Measurements from ENCODE around the gene SLC25A44. TPM values are rescaled to one million over a fixed set of nuclear protein-coding genes. Genes with fewer than 3 reads are reported as not detected.

SLC25A44 gene, protein sequence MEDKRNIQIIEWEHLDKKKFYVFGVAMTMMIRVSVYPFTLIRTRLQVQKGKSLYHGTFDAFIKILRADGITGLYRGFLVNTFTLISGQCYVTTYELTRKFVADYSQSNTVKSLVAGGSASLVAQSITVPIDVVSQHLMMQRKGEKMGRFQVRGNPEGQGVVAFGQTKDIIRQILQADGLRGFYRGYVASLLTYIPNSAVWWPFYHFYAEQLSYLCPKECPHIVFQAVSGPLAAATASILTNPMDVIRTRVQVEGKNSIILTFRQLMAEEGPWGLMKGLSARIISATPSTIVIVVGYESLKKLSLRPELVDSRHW
- total RNA-seq, result 10 to 100 TPM in 3 of 4 donors, 1 to 10 TPM in 1; 9.2 to 19.5 (median 18.5) TPM

DNA sequence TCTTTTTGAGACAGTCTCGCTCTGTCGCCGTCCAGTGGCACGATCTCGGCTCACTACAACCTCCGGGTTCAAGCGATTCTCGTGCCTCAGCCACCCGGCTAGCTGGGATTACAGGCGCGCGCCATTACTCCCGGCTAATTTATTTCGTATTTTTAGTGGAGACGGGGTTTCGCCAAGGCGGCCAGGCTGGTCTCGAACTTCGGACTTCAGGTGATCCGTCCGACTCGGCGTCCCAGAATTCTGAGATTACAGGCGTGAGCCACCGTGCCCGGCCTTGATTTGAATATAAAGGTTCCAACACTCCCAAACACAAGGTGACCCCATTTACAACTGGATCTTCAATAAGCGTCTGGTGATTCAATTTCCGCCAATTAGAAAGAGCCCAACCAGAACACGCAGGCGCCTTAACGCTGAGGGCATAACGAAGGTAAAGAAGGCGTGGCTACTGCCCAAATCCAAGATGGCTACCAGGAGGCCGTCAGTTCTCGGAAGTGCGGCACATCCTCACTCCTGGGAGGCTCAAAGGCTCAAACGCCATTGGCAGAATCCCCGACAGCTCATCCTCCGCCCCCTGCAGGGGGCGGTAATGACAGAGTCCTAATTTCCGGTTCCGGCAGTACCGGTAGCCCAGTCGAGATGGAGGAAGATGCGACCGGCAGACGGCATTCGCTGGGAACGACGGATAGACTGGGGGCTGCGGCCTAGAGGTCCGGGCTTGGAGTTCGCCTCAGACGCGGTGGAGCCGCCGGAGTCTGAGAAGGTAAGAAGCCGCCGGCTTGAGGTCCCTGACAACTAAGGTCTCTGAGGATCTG is at the start of gene SLC25A44:
TSS of gene SLC25A44 (plus strand) at position 617 of the 812 bp plus-strand sequence. CDS start 5,744 bp downstream, outside the sequence.
- DNase-seq (peak; percentile 96 to 97), ATAC-seq (peak; percentile 99 to 100)
- Histone ChIP-seq H3K4me3 (peak within 1 kb of the TSS; percentile 81 to 95 (median 88)), H3K9me3 (no peaks in the 10 kb centered on the region), H3K36me3 (no peaks in the 10 kb centered on the region), H3K4me1 (peaks cover 31 to 39% of the 10 kb centered on the region in 2 donors), H3K27ac (peak within 1 kb of the TSS; percentile 81 to 90 (median 86)), H3K27me3 (no peaks in the 10 kb centered on the region)
- peak; percentile 73 to 78 for TF ChIP-seq POLR2A (IDR thresholded peaks at IDR 0.05)
- TF ChIP-seq, protein P1, sequence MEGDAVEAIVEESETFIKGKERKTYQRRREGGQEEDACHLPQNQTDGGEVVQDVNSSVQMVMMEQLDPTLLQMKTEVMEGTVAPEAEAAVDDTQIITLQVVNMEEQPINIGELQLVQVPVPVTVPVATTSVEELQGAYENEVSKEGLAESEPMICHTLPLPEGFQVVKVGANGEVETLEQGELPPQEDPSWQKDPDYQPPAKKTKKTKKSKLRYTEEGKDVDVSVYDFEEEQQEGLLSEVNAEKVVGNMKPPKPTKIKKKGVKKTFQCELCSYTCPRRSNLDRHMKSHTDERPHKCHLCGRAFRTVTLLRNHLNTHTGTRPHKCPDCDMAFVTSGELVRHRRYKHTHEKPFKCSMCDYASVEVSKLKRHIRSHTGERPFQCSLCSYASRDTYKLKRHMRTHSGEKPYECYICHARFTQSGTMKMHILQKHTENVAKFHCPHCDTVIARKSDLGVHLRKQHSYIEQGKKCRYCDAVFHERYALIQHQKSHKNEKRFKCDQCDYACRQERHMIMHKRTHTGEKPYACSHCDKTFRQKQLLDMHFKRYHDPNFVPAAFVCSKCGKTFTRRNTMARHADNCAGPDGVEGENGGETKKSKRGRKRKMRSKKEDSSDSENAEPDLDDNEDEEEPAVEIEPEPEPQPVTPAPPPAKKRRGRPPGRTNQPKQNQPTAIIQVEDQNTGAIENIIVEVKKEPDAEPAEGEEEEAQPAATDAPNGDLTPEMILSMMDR (IDR thresholded peaks at IDR 0.05 in 4 of 5, conservative IDR thresholded peaks at IDR 0.05 in 1 of 5), result peak; percentile 12 to 69 (median 59)
- in situ Hi-C loops (cut with MboI; ENCODE audit: low sequenced_read_pairs in 4 of 4), result no loop called here
- intact Hi-C loops (cut with DNase I; ENCODE audit: low total_unique reads), result loop anchor here (1.0 to 2.0 kb wide), 2 partner anchors 19 to 32 kb away; partner anchors contain the start of gene PMF1

DNA sequence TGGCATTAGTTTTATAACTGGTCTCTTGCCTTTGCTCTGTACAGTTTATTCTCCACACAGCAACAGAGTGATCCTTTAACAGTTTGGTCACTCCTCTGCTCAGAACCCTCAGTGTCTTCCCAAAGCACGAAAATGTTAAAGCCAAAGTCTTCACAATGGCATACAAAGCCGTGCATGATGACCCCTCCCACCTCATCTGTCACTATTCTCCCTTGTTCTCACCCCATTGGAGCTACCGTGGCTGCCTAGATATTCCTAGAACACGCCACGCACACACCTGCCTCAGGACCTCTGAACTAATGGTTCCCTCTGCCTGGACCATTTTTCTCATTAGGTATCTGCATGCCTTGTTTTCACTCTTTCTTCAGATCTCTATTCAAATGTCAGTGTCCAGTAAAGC is 49.2 kb upstream of the SLC25A44 start:
- no peak for DNase-seq
- Histone ChIP-seq H3K4me1 (peaks cover 8 to 11% of the 10 kb centered on the region in 2 donors), H3K9me3 (no peaks in the 10 kb centered on the region), H3K27ac (no peak overlapping the region), H3K36me3 (no peaks in the 10 kb centered on the region), H3K27me3 (peaks cover under 1 to 15% (median 11%) of the 10 kb centered on the region in 3 donors), H3K4me3 (no peak overlapping the region)
- TF ChIP-seq POLR2A (IDR thresholded peaks at IDR 0.05), result no peak
- TF ChIP-seq, protein P1 (IDR thresholded peaks at IDR 0.05 in 4 of 5, conservative IDR thresholded peaks at IDR 0.05 in 1 of 5), result no peak
- in situ Hi-C loops (cut with MboI; ENCODE audit: low sequenced_read_pairs in 4 of 4), result loop anchor here in 3 of 4 donors (5.0 kb wide), 2 partner anchors 78 to 83 kb away; no protein-coding TSS in a partner anchor
- intact Hi-C loops (cut with DNase I; ENCODE audit: low total_unique reads), result loop anchor here (5.0 kb wide), 1 partner anchor 68 kb away; the partner anchor contains the start of gene PMF1
- ATAC-seq, result no peak

GRCh38 chr1:156145650-156146019 is 48.3 kb upstream of the SLC25A44 start:
- in situ Hi-C loops (cut with MboI; ENCODE audit: low sequenced_read_pairs in 4 of 4) (loop anchor here in 3 of 4 donors (5.0 kb wide), 2 partner anchors 77 to 82 kb away; no protein-coding TSS in a partner anchor), intact Hi-C loops (cut with DNase I; ENCODE audit: low total_unique reads) (loop anchor here (1.0 to 5.0 kb wide), 2 partner anchors 67 to 80 kb away; partner anchors contain the start of gene PMF1)
- no peaks in the 10 kb centered on the region for H3K36me3 ChIP-seq
- H3K27me3 ChIP-seq, result peaks cover 8 to 20% (median 17%) of the 10 kb centered on the region in 3 donors
- no peak overlapping the region for H3K27ac ChIP-seq
- TF ChIP-seq POLR2A (IDR thresholded peaks at IDR 0.05), result no peak
- TF ChIP-seq, protein P1 (IDR thresholded peaks at IDR 0.05 in 4 of 5, conservative IDR thresholded peaks at IDR 0.05 in 1 of 5), result no peak
- peaks cover 8 to 11% of the 10 kb centered on the region in 2 donors for H3K4me1 ChIP-seq
- DNase-seq (no peak), ATAC-seq (no peak)
- no peak overlapping the region for H3K4me3 ChIP-seq
- no peaks in the 10 kb centered on the region for H3K9me3 ChIP-seq

GRCh38 chr1:156146020-156146768 is 47.7 kb upstream of the SLC25A44 start:
- H3K36me3 ChIP-seq, result no peaks in the 10 kb centered on the region
- H3K4me3 ChIP-seq, result peak overlapping the region in 1 of 4 donors; percentile 6
- in situ Hi-C loops (cut with MboI; ENCODE audit: low sequenced_read_pairs in 4 of 4), result loop anchor here in 3 of 4 donors (5.0 kb wide), 2 partner anchors 76 to 81 kb away; no protein-coding TSS in a partner anchor

More at GRCh38 chr1:156146020-156146768, 47.7 kb upstream of the SLC25A44 start:
- Histone ChIP-seq H3K9me3 (no peaks in the 10 kb centered on the region), H3K27me3 (peaks cover 8 to 21% (median 17%) of the 10 kb centered on the region in 3 donors), H3K27ac (no peak overlapping the region), H3K4me1 (peaks cover 10 to 11% of the 10 kb centered on the region in 2 donors)
- intact Hi-C loops (cut with DNase I; ENCODE audit: low total_unique reads), result loop anchor here (1.0 to 5.0 kb wide), 2 partner anchors 66 to 79 kb away; partner anchors contain the start of gene PMF1
- ATAC-seq (peak; percentile 61 to 66), DNase-seq (peak in 1 of 2 donors; percentile 55)
- no peak for TF ChIP-seq POLR2A (IDR thresholded peaks at IDR 0.05)
- TF ChIP-seq, protein P1 (IDR thresholded peaks at IDR 0.05 in 4 of 5, conservative IDR thresholded peaks at IDR 0.05 in 1 of 5), result peak; percentile 58 to 72 (median 67)

Measured in gastrocnemius medialis (tissue), 4 donors.